HCT116 (cell line): ENCODE data around the gene GABPB1. TPM values are rescaled to one million over a fixed set of nuclear protein-coding genes. Genes with fewer than 3 reads are reported as not detected.

Source experiments
- ATAC-seq: fragments of 200-7000 bp; cut with Tn5 transposase; 2 replicates; pipeline ENCODE4 v1.9.1; 2020; ENCODE audit warnings: mild to moderate bottlenecking, moderate library complexity
- BruUV-seq: library from RNA; stranded (reverse); fragments of 400-500 nt; replicated peaks from 2 replicates; lab custom pipeline; 2021; lab: Mats Ljungman, UMichigan
- CTCF ChIA-PET: fragments of 300-600 bp; sonication (Branson Sonifier 250); formaldehyde crosslinking; loops from one replicate; lab custom pipeline; 2021; ENCODE audit warnings: antibody characterized with exemption; lab: Charles Lee
- POLR2A ChIA-PET: fragments of 300-600, 350-600 bp; sonication (Branson Sonifier 250); formaldehyde crosslinking; loops from one replicate; lab custom pipeline; 2021; ENCODE audit warnings: antibody characterized with exemption; lab: Charles Lee
- RAD21 ChIA-PET, 2 experiments: fragments of 300-600 bp; sonication (Branson Sonifier 250); formaldehyde crosslinking; loops; one replicate each; lab custom pipeline; 2023; ENCODE audit warnings: low total read pairs in 2 of 2; ENCODE audit not compliant: uncharacterized antibody in 2 of 2, unreplicated experiment in 2 of 2, low non-redundant PET in 1 of 2; lab: Charles Lee
- DNase-seq: peaks from one replicate; pipeline ENCODE4 v3.0.0-alpha.2; 2010; ENCODE audit warnings: low read depth, low spot score
- H2AFZ ChIP-seq: fragments of 200-600 bp; shearing (Covaris generic), sonication (generic); 2 replicates; pipeline ENCODE4 v1.6.1; 2017; ENCODE audit warnings: low read depth, mixed run types, mixed read lengths, antibody characterized with exemption, low read length; ENCODE audit not compliant: poor library complexity, severe bottlenecking
- H3K27ac ChIP-seq: 2 replicates; pipeline ENCODE4 v1.5.1; 2012; ENCODE audit warnings: low read depth, low read length
- H3K27me3 ChIP-seq: fragments of 200-600 bp; sonication (generic); 2 replicates; pipeline ENCODE4 v1.6.1; 2016; ENCODE audit warnings: mixed run types, low read length, mixed read lengths; ENCODE audit not compliant: insufficient read depth
- H3K36me3 ChIP-seq, 2 experiments: fragments of 200-500 bp in 1 of 2; fragments of 200-600 bp in 1 of 2; sonication (Bioruptor generic) in 1 of 2; sonication (generic) in 1 of 2; 2 replicates each; pipeline versions ENCODE4 v1.5.1 to v1.6.1; 2014 to 2016; ENCODE audit warnings: low read length in 2 of 2, inconsistent platforms in 1 of 2, mixed read lengths in 1 of 2, mixed run types in 1 of 2; ENCODE audit not compliant: insufficient read depth in 2 of 2, control insufficient read depth in 1 of 2
- H3K4me1 ChIP-seq, 2 experiments: fragments of 200-600 bp in 1 of 2; sonication (generic) in 1 of 2; 2 replicates each; pipeline versions ENCODE4 v1.5.1 to v1.6.1; 2012 to 2017; ENCODE audit warnings: low read length in 2 of 2, inconsistent platforms in 1 of 2, mild to moderate bottlenecking in 1 of 2, mixed read lengths in 1 of 2, mixed run types in 1 of 2, moderate library complexity in 1 of 2; ENCODE audit not compliant: insufficient read depth in 2 of 2, control insufficient read depth in 1 of 2
- H3K4me2 ChIP-seq: fragments of 200-600 bp; sonication (generic); 2 replicates; pipeline ENCODE4 v1.6.1; 2017; ENCODE audit warnings: mixed run types, low read length, mixed read lengths
- H3K4me3 ChIP-seq, 2 experiments: fragments of 200-600 bp in 1 of 2; sonication (generic) in 1 of 2; replicated peaks in 1 of 2; 2 replicates each; pipeline ENCODE4 v1.5.1; 2011 to 2016; ENCODE audit warnings: low read length in 2 of 2, control low read depth in 1 of 2, low read depth in 1 of 2, mild to moderate bottlenecking in 1 of 2, mixed read lengths in 1 of 2, mixed run types in 1 of 2
- H3K79me2 ChIP-seq: fragments of 200-600 bp; sonication (generic); 2 replicates; pipeline ENCODE4 v1.6.1; 2017; ENCODE audit warnings: mild to moderate bottlenecking, mixed run types, low read length, moderate library complexity, mixed read lengths; ENCODE audit not compliant: insufficient read depth
- H3K9ac ChIP-seq: fragments of 200-600 bp; sonication (generic); 2 replicates; pipeline ENCODE4 v1.6.1; 2016; ENCODE audit warnings: low read length, mixed read lengths
- H3K9me2 ChIP-seq: fragments of 200-600 bp; sonication (generic), shearing (Covaris generic); 2 replicates; pipeline ENCODE4 v1.6.1; 2017; ENCODE audit warnings: mixed run types, mild to moderate bottlenecking, moderate library complexity; ENCODE audit not compliant: insufficient read depth
- H3K9me3 ChIP-seq, 2 experiments: fragments of 200-500 bp in 1 of 2; fragments of 200-600 bp in 1 of 2; sonication (Bioruptor generic) in 1 of 2; sonication (generic) in 1 of 2; 2 replicates each; pipeline ENCODE4 v1.6.1; 2014 to 2017; ENCODE audit warnings: low read length in 2 of 2, mixed read lengths in 2 of 2, inconsistent platforms in 1 of 2, low read depth in 1 of 2, mild to moderate bottlenecking in 1 of 2, mixed run types in 1 of 2, moderate library complexity in 1 of 2; ENCODE audit not compliant: control insufficient read depth in 1 of 2, insufficient read depth in 1 of 2
- H4K20me1 ChIP-seq: fragments of 200-600 bp; sonication (generic), shearing (Covaris generic); 2 replicates; pipeline ENCODE4 v1.6.1; 2017; ENCODE audit warnings: mixed run types, mild to moderate bottlenecking, moderate library complexity; ENCODE audit not compliant: insufficient read depth
- ATF3 ChIP-seq: IDR thresholded peaks from 2 replicates; pipeline ENCODE4 v1.6.1; 2012
- CEBPB ChIP-seq: IDR thresholded peaks from 2 replicates; pipeline ENCODE4 v1.6.1; 2012; ENCODE audit warnings: low read depth
- CTCF ChIP-seq, 3 experiments: fragments of 200-600 bp in 1 of 3; sonication (generic) in 1 of 3; IDR thresholded peaks in 2 of 3; conservative IDR thresholded peaks in 1 of 3; 2 replicates each; pipeline ENCODE4 v1.5.1; 2012 to 2017; ENCODE audit warnings: low read depth in 2 of 3, low read length in 2 of 3, antibody characterized with exemption in 1 of 3, borderline replicate concordance in 1 of 3, control low read depth in 1 of 3, mild to moderate bottlenecking in 1 of 3, mixed read lengths in 1 of 3, mixed run types in 1 of 3, moderate library complexity in 1 of 3; ENCODE audit not compliant: insufficient read depth in 1 of 3
- EGR1 ChIP-seq: IDR thresholded peaks from 2 replicates; pipeline ENCODE4 v1.6.1; 2012; ENCODE audit warnings: low read depth
- EZH2 ChIP-seq: fragments of 200-600 bp; sonication (generic); IDR thresholded peaks from 2 replicates; pipeline ENCODE4 v1.6.1; 2017; ENCODE audit warnings: antibody characterized with exemption, mixed run types
- EZH2phosphoT487 ChIP-seq: fragments of 200-600 bp; IDR thresholded peaks from 2 replicates; pipeline ENCODE4 v1.6.1; 2018; ENCODE audit warnings: antibody characterized with exemption, borderline replicate concordance
- FOSL1 ChIP-seq: IDR thresholded peaks from 2 replicates; pipeline ENCODE4 v1.6.1; 2012; ENCODE audit warnings: low read depth
- JUND ChIP-seq: IDR thresholded peaks from 2 replicates; pipeline ENCODE4 v1.6.1; 2012
- POLR2A ChIP-seq: IDR thresholded peaks from 2 replicates; pipeline ENCODE4 v1.7.0; 2011; ENCODE audit warnings: borderline replicate concordance; ENCODE audit not compliant: insufficient read depth, insufficient read length; ENCODE audit errors: extremely low read depth
- RAD21 ChIP-seq: IDR thresholded peaks from 2 replicates; pipeline ENCODE4 v1.6.1; 2012; ENCODE audit warnings: low read depth, mild to moderate bottlenecking
- SP1 ChIP-seq: IDR thresholded peaks from 2 replicates; pipeline ENCODE4 v1.6.1; 2012; ENCODE audit warnings: low read depth
- SRF ChIP-seq: IDR thresholded peaks from 2 replicates; pipeline ENCODE4 v1.6.1; 2012; ENCODE audit warnings: low read depth
- TCF7L2 ChIP-seq: IDR thresholded peaks from 2 replicates; pipeline ENCODE4 v1.7.0; 2011; ENCODE audit warnings: borderline replicate concordance, inconsistent platforms; ENCODE audit not compliant: insufficient read depth, insufficient read length; ENCODE audit errors: extremely low read depth
- YY1 ChIP-seq: IDR thresholded peaks from 2 replicates; pipeline ENCODE4 v1.6.1; 2011; ENCODE audit warnings: low read length, low read depth, moderate library complexity, mild to moderate bottlenecking; ENCODE audit not compliant: insufficient replicate concordance; ENCODE audit errors: extremely low read depth
- intact Hi-C: fragments of 100-400 bp; cut with micrococcal nuclease; formaldehyde crosslinking; loops from 2 replicates; pipeline ENCODE4 v1.10.0; 2022
- total RNA-seq: library from RNA; stranded (reverse); gene quantifications from one replicate; pipeline ENCODE4 v1.2.1, GENCODE V29; 2021; ENCODE audit not compliant: unreplicated experiment
- TF ChIP-seq, protein P1 (sequence below): IDR thresholded peaks from 2 replicates; pipeline ENCODE4 v1.6.1; 2012; ENCODE audit warnings: low read depth
- TF ChIP-seq, protein P2 (sequence below): IDR thresholded peaks from 2 replicates; pipeline ENCODE4 v1.6.1; 2012

Gene GABPB1
- total RNA-seq, 1 experiment from 2014 or later = 20.1 TPM

DNA sequence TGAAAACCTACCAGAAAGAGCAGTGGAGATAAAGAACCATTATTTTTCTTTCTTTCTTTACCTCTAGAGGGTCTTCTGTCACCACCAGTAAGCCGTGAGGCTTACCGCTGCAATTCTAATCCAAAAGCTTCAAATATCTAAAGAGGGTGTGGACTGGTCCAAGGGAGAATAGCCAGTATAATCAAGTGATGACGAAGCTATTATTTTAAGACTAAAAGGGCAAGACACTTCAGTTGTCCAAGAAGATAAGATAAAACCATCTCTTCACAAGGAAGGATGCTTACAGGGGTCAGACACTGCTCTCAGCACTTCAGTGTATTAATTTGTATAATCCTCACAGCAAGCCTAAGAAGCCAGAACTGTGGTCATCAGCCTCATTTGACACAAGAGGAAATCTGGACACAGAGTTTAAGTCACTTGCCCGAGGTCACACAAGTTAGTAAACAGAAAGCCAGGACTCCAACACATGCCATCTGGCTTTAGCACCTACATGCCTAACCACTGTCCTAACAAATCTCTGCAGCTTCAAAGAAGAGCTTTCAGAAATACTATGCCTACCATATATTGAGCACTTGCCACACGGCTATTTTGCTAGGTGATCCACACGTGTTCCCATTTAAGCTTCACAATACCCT, 104.1 kb downstream of the GABPB1 start:
- ATAC-seq = no peak
- Histone ChIP-seq H3K4me1 (no peaks in the 10 kb centered on the region; a peak in 1 of 4 replicates), H3K36me3 (no peaks in the 10 kb centered on the region), H3K9ac (no peak overlapping the region), H3K4me3 (no peak overlapping the region), H3K79me2 (no peaks in the 10 kb centered on the region), H3K4me2 (no peak overlapping the region), H3K9me2 (no peaks in the 10 kb centered on the region), H3K9me3 (no peaks in the 10 kb centered on the region), H3K27me3 (peaks cover 3% of the 10 kb centered on the region; the same call in 1 of the 2 replicates), H2AFZ (no peak overlapping the region), H3K27ac (no peak overlapping the region), H4K20me1 (no peaks in the 10 kb centered on the region)
- BruUV-seq = no TSS peak
- RAD21 ChIA-PET = interaction anchor here in 1 of 2 experiments (0.7 kb wide), 1 partner anchor 97 kb away, joined by 3 read pairs; no protein-coding TSS in a partner anchor
- POLR2A ChIA-PET = no interaction called here
- CTCF ChIA-PET = no interaction called here
- no peak for DNase-seq
- TF ChIP-seq CEBPB (no peak), EZH2phosphoT487 (no peak), EGR1 (no peak), JUND (no peak), EZH2 (no peak), POLR2A (no peak), TCF7L2 (no peak), YY1 (no peak)
- intact Hi-C loops = no loop called here

DNA sequence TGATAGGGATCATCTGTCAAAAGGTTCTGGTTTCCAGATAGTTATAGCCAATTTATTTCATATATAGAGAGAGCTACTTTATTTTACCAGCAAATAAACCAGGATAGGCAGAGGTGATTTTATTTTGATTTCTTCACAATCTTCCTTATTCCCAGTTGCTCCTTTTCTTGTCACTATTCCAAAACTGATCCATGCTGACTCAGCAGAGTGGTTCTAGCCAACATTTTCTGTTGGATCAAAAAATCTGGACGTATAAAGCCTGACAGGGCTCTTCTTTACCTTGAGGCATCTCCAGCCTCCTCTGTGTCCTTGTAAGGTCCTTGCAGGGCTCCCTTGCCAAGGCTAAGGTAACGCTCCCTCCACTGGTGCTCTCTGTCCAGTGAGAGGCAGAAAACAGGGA, 105.3 kb downstream of the GABPB1 start:
- BruUV-seq = no TSS peak
- TF ChIP-seq CTCF (IDR thresholded peaks at IDR 0.05 in 2 of 3, conservative IDR thresholded peaks at IDR 0.05 in 1 of 3; ENCODE audit: borderline replicate concordance in 1 of 3, insufficient read depth in 1 of 3, low read depth in 2 of 3, low read length in 2 of 3) (no peak), ATF3 (no peak), RAD21 (no peak), FOSL1 (no peak), SP1 (no peak), CEBPB (no peak), SRF (no peak), EZH2 (no peak)
- TF ChIP-seq, protein P1, sequence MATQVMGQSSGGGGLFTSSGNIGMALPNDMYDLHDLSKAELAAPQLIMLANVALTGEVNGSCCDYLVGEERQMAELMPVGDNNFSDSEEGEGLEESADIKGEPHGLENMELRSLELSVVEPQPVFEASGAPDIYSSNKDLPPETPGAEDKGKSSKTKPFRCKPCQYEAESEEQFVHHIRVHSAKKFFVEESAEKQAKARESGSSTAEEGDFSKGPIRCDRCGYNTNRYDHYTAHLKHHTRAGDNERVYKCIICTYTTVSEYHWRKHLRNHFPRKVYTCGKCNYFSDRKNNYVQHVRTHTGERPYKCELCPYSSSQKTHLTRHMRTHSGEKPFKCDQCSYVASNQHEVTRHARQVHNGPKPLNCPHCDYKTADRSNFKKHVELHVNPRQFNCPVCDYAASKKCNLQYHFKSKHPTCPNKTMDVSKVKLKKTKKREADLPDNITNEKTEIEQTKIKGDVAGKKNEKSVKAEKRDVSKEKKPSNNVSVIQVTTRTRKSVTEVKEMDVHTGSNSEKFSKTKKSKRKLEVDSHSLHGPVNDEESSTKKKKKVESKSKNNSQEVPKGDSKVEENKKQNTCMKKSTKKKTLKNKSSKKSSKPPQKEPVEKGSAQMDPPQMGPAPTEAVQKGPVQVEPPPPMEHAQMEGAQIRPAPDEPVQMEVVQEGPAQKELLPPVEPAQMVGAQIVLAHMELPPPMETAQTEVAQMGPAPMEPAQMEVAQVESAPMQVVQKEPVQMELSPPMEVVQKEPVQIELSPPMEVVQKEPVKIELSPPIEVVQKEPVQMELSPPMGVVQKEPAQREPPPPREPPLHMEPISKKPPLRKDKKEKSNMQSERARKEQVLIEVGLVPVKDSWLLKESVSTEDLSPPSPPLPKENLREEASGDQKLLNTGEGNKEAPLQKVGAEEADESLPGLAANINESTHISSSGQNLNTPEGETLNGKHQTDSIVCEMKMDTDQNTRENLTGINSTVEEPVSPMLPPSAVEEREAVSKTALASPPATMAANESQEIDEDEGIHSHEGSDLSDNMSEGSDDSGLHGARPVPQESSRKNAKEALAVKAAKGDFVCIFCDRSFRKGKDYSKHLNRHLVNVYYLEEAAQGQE = no peak
- TF ChIP-seq, protein P2, sequence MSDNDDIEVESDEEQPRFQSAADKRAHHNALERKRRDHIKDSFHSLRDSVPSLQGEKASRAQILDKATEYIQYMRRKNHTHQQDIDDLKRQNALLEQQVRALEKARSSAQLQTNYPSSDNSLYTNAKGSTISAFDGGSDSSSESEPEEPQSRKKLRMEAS = no peak

More for the DNA sequence above, 105.3 kb downstream of the GABPB1 start:
- ATAC-seq = no peak
- Histone ChIP-seq H3K4me3 (no peak overlapping the region), H3K9ac (no peak overlapping the region), H3K4me2 (no peak overlapping the region), H3K27ac (no peak overlapping the region), H3K9me2 (no peaks in the 10 kb centered on the region), H4K20me1 (no peaks in the 10 kb centered on the region), H3K9me3 (no peaks in the 10 kb centered on the region), H3K79me2 (no peaks in the 10 kb centered on the region), H2AFZ (no peak overlapping the region), H3K4me1 (no peaks in the 10 kb centered on the region), H3K36me3 (no peaks in the 10 kb centered on the region), H3K27me3 (peaks cover 3% of the 10 kb centered on the region; the same call in 1 of the 2 replicates)
- intact Hi-C loops = no loop called here
- no peak for DNase-seq
- ChIA-PET CTCF (no interaction called here), RAD21 (no interaction called here), POLR2A (no interaction called here)
